IPS-18a (cell line): ENCODE measurements around the gene DHX36.

Experiments
- H3K27ac ChIP-seq: one replicate; pipeline ENCODE4 v1.5.1; 2013; ENCODE audit warnings: low read length
- H3K27me3 ChIP-seq: one replicate; pipeline ENCODE4 v1.6.1; 2013; ENCODE audit warnings: mild to moderate bottlenecking, low read length; ENCODE audit not compliant: control insufficient read depth, insufficient read depth
- H3K36me3 ChIP-seq: one replicate; pipeline ENCODE4 v1.6.1; 2013; ENCODE audit warnings: low read depth, low read length; ENCODE audit not compliant: control insufficient read depth
- H3K4me1 ChIP-seq: one replicate; pipeline ENCODE4 v1.6.1; 2013; ENCODE audit warnings: low read depth, low read length; ENCODE audit not compliant: control insufficient read depth
- H3K4me3 ChIP-seq: one replicate; pipeline ENCODE4 v1.5.1; 2013; ENCODE audit warnings: low read length
- H3K9ac ChIP-seq: one replicate; pipeline ENCODE4 v1.6.1; 2013; ENCODE audit warnings: mild to moderate bottlenecking, low read length, moderate library complexity
- H3K9me3 ChIP-seq: one replicate; pipeline ENCODE4 v1.6.1; 2013; ENCODE audit warnings: low read depth, low read length; ENCODE audit not compliant: control insufficient read depth

Gene DHX36

DNA sequence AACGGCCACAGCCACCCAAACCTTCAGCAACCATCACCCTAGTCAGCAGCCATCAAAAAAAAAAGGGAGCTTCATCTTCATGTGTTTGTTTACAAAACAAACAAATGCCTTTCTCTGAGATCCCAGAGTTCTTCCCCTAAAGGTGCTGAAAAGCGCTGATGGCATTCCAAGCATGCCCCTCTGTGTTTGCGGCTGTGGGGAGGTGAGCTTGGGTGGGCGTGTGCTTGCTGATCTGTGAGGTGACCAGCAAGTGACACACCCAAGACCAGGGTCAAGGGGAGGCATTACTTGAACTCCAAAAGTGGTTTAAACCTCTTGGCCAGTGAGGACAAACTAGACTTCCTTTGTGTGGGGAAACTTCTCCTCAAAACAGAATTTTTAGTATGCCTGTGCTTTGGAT is 81.5 kb downstream of the DHX36 start:
- Histone ChIP-seq H3K27ac (no peak overlapping the region), H3K9me3 (no peaks in the 10 kb centered on the region), H3K9ac (no peak overlapping the region), H3K4me1 (peaks cover 12% of the 10 kb centered on the region), H3K4me3 (no peak overlapping the region), H3K27me3 (no peaks in the 10 kb centered on the region), H3K36me3 (no peaks in the 10 kb centered on the region)

- peaks cover 9% of the 10 kb centered on the region for H3K4me1 ChIP-seq
- no peaks in the 10 kb centered on the region for H3K9me3 ChIP-seq
- no peak overlapping the region for H3K4me3 ChIP-seq
- no peaks in the 10 kb centered on the region for H3K36me3 ChIP-seq
- H3K27me3 ChIP-seq, result no peaks in the 10 kb centered on the region
- no peak overlapping the region for H3K9ac ChIP-seq
- H3K27ac ChIP-seq, result no peak overlapping the region
Measured at GRCh38 chr3:154241496-154241895, 82.8 kb downstream of the DHX36 start.

DNA sequence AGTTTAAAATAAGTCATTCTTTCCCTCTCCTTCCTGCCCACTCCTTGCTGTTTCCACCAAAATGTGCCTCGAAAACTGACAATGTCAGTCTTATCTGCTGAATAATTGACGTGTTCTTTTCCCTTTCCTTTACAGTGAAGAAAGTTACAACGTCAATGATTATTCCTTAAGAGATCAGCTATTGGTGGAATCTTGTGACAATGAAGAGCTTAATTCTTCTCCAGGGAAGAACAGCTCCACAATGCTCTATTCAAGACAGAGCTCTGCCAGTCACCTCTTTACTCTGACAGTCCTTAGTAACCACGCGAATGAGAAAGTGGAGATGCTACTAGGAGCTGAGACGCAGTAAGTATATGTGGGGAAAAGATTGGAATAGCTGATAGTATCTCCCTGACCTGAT is 84.1 kb downstream of the DHX36 start:
- Histone ChIP-seq H3K27ac (no peak overlapping the region), H3K4me1 (peaks cover 9% of the 10 kb centered on the region), H3K9me3 (no peaks in the 10 kb centered on the region), H3K27me3 (no peaks in the 10 kb centered on the region), H3K4me3 (no peak overlapping the region), H3K36me3 (no peaks in the 10 kb centered on the region), H3K9ac (no peak overlapping the region)

DNA sequence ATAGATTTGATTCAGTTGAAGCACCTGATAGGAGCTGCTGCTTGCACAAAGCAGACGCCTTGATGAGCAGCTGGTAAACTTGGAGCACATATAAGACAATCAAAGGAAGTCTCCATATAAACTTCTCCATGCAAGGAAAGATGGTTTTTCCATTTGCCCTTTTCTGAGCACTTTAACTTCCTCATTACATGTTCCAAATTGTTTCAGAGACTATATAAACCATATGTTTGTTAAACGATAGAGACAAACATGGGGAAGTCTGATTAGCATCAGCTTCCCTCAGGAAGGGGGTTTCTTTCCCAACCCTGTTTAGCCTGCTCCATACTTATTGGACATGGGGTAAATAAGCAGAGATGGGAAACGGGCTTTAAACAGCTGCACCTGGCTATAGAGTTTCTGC is 88.0 kb downstream of the DHX36 start:
- Histone ChIP-seq H3K36me3 (no peaks in the 10 kb centered on the region), H3K4me3 (no peak overlapping the region), H3K9ac (no peak overlapping the region), H3K4me1 (no peaks in the 10 kb centered on the region), H3K27ac (no peak overlapping the region), H3K27me3 (no peaks in the 10 kb centered on the region), H3K9me3 (no peaks in the 10 kb centered on the region)

GRCh38 chr3:154235330-154235729 is 89.0 kb downstream of the DHX36 start:
- H3K27ac ChIP-seq, result no peak overlapping the region
- H3K4me1 ChIP-seq, result no peaks in the 10 kb centered on the region
- no peaks in the 10 kb centered on the region for H3K27me3 ChIP-seq
- no peak overlapping the region for H3K9ac ChIP-seq
- H3K4me3 ChIP-seq, result no peak overlapping the region
- H3K36me3 ChIP-seq, result no peaks in the 10 kb centered on the region
- H3K9me3 ChIP-seq, result no peaks in the 10 kb centered on the region

DNA sequence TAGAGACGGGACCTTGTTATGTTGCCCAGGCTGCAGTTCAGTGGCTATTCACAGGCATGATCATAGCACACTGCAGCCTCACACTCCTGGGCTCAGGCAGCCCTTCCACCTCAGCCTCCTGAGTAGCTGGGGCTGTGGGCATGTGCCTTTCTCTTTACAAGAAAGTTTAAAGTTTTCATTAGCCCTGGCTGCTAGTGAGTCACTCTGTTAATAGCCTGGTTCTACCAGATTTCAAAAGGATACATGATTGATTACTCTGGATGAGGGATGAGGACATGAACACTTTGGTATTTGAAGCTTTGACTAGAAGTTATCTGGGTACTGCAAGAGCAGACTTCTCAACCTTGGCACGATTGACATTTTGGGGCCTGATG is 95.1 kb downstream of the DHX36 start:
- Histone ChIP-seq H3K4me1 (no peaks in the 10 kb centered on the region), H3K36me3 (no peaks in the 10 kb centered on the region), H3K9me3 (no peaks in the 10 kb centered on the region), H3K27me3 (no peaks in the 10 kb centered on the region), H3K4me3 (no peak overlapping the region), H3K27ac (no peak overlapping the region), H3K9ac (no peak overlapping the region)

- Histone ChIP-seq H3K9me3 (no peaks in the 10 kb centered on the region), H3K27me3 (no peaks in the 10 kb centered on the region), H3K4me3 (no peak overlapping the region), H3K36me3 (no peaks in the 10 kb centered on the region), H3K9ac (no peak overlapping the region), H3K4me1 (no peaks in the 10 kb centered on the region), H3K27ac (no peak overlapping the region)
Measured at GRCh38 chr3:154228561-154229216, 95.6 kb downstream of the DHX36 start.

DNA sequence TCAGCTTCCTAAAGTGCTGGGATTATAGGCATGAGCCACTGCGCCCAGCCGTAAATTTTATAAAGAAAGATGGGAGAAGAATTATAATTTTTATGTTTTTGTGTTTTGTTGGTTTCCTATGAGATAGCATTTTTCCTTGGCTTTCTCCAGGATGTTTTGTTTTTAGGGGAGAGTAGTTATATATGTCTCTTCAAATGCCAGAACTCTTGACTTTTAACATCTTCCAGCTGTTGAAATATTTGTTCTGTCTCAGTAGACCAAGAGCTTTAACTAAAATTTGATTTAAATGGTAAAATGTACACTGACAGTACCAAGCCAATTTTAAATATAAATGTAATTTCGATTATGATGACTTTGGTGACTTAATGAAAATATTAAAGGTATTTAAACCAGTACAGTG is 96.8 kb downstream of the DHX36 start:
- H3K36me3 ChIP-seq, result no peaks in the 10 kb centered on the region
- H3K4me3 ChIP-seq, result no peak overlapping the region

DNA sequence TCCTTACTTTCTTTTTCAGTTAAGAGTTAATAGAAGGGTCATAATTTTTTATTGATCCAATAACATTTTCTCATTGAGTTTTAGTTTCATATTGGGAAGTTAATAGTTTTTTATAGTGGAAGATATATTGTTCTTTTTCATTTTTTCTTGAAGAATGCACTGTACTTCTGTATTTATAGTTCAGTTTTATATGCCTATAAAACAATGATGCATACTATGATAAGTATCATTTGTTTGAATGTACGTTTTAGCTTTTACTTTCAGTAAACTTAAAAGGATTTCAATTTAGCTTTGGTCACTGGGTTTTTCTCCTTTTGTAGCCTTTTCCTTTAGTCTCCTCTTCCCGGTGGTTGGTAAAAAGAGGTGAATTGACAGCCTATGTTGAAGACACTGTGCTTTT is 98.8 kb downstream of the DHX36 start:
- H3K36me3 ChIP-seq, result no peaks in the 10 kb centered on the region
- no peaks in the 10 kb centered on the region for H3K27me3 ChIP-seq
- no peaks in the 10 kb centered on the region for H3K9me3 ChIP-seq
- H3K4me3 ChIP-seq, result no peak overlapping the region
- no peaks in the 10 kb centered on the region for H3K4me1 ChIP-seq
- H3K9ac ChIP-seq, result no peak overlapping the region
- no peak overlapping the region for H3K27ac ChIP-seq

More for the DNA sequence above, 96.8 kb downstream of the DHX36 start:
- Histone ChIP-seq H3K27ac (no peak overlapping the region), H3K4me1 (no peaks in the 10 kb centered on the region), H3K27me3 (no peaks in the 10 kb centered on the region), H3K9ac (no peak overlapping the region), H3K9me3 (no peaks in the 10 kb centered on the region)

DNA sequence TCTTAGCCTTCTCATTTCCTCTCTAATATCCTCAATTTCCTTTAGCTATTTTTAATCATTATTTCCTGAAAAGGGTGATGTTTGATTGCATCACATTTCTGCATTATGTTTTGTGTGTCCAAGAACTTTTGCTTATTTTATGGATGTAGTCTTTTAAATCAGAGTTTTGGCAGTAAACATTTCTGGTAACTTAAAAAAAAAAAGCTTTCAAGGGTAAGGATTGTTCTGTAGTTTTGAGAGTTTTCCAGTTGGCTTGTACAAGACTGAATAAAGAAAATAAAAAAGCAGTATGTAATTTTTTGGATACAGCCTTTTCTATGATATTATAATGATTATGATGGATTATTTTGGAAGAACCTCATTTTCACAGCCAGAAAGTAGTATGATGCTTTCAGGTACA is 99.4 kb downstream of the DHX36 start:
- H3K9ac ChIP-seq, result no peak overlapping the region
- H3K4me3 ChIP-seq, result no peak overlapping the region
- H3K27me3 ChIP-seq, result no peaks in the 10 kb centered on the region
- H3K4me1 ChIP-seq, result no peaks in the 10 kb centered on the region
- no peak overlapping the region for H3K27ac ChIP-seq
- no peaks in the 10 kb centered on the region for H3K36me3 ChIP-seq
- no peaks in the 10 kb centered on the region for H3K9me3 ChIP-seq

- no peaks in the 10 kb centered on the region for H3K27me3 ChIP-seq
- no peaks in the 10 kb centered on the region for H3K36me3 ChIP-seq
- no peak overlapping the region for H3K9ac ChIP-seq
- H3K4me1 ChIP-seq, result no peaks in the 10 kb centered on the region
- no peaks in the 10 kb centered on the region for H3K9me3 ChIP-seq
- H3K4me3 ChIP-seq, result no peak overlapping the region
- no peak overlapping the region for H3K27ac ChIP-seq
Measured at GRCh38 chr3:154224366-154224765, 99.9 kb downstream of the DHX36 start.

- Histone ChIP-seq H3K27ac (no peak overlapping the region), H3K36me3 (no peaks in the 10 kb centered on the region), H3K9me3 (no peaks in the 10 kb centered on the region), H3K9ac (no peak overlapping the region), H3K4me1 (no peaks in the 10 kb centered on the region), H3K27me3 (no peaks in the 10 kb centered on the region), H3K4me3 (no peak overlapping the region)
Measured at GRCh38 chr3:154223519-154223918, 100.8 kb downstream of the DHX36 start.
